RWPE1 (cell line): ENCODE measurements around the gene CACFD1.

Experiments used
- CTCF ChIA-PET: fragments of 350-600 bp; sonication (Branson Sonifier 250); formaldehyde crosslinking; extraction: SDS; loops from one replicate; lab custom pipeline; 2021; lab: Yijun Ruan, JAX
- POLR2A ChIA-PET: fragments of 400-600 bp; formaldehyde crosslinking; extraction: SDS; loops from one replicate; lab custom pipeline; 2020; ENCODE audit warnings: antibody characterized with exemption; ENCODE audit not compliant: low non-redundant PET; lab: Yijun Ruan, JAX
- DNase-seq: peaks from one replicate; pipeline ENCODE4 v3.0.0; 2012; ENCODE audit warnings: low spot score
- H3K27ac ChIP-seq: fragments of 450-650 bp; 2 replicates; pipeline ENCODE4 v1.5.1; 2017
- TF ChIP-seq, protein P1 (sequence below): fragments of 450-650 bp; conservative IDR thresholded peaks from 2 replicates; pipeline ENCODE4 v1.5.1; 2017; ENCODE audit warnings: low read depth, mild to moderate bottlenecking

The CACFD1 gene

DNA sequence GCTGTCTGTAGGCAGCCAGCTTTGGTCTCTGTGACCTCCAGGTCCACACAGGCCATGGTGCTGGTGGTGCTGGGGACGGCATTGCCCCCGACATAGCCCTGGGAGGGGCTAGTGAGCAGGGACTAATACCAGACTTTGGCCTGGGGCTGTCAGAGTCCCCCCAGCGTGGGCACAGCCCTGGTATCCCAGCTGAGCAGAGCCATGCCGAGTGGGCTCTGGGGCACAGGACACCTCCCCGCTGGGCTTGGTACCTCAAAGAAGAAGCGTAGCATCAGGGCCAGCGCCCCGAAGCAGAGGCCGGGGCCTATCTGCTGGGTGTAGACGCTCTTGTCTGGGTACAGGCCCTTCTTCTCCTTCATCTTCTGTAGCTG is 55.4 kb downstream of the CACFD1 start:
- DNase-seq: no peak
- TF ChIP-seq, protein P1, sequence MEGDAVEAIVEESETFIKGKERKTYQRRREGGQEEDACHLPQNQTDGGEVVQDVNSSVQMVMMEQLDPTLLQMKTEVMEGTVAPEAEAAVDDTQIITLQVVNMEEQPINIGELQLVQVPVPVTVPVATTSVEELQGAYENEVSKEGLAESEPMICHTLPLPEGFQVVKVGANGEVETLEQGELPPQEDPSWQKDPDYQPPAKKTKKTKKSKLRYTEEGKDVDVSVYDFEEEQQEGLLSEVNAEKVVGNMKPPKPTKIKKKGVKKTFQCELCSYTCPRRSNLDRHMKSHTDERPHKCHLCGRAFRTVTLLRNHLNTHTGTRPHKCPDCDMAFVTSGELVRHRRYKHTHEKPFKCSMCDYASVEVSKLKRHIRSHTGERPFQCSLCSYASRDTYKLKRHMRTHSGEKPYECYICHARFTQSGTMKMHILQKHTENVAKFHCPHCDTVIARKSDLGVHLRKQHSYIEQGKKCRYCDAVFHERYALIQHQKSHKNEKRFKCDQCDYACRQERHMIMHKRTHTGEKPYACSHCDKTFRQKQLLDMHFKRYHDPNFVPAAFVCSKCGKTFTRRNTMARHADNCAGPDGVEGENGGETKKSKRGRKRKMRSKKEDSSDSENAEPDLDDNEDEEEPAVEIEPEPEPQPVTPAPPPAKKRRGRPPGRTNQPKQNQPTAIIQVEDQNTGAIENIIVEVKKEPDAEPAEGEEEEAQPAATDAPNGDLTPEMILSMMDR: no peak
- ChIA-PET POLR2A (no interaction called here), CTCF (interaction anchor here (0.6 kb wide), 1 partner anchor 46 kb away, joined by 3 read pairs; no protein-coding TSS in a partner anchor)
- H3K27ac ChIP-seq: peak overlapping the region; percentile 54; the same call in 1 of the 2 replicates

DNA sequence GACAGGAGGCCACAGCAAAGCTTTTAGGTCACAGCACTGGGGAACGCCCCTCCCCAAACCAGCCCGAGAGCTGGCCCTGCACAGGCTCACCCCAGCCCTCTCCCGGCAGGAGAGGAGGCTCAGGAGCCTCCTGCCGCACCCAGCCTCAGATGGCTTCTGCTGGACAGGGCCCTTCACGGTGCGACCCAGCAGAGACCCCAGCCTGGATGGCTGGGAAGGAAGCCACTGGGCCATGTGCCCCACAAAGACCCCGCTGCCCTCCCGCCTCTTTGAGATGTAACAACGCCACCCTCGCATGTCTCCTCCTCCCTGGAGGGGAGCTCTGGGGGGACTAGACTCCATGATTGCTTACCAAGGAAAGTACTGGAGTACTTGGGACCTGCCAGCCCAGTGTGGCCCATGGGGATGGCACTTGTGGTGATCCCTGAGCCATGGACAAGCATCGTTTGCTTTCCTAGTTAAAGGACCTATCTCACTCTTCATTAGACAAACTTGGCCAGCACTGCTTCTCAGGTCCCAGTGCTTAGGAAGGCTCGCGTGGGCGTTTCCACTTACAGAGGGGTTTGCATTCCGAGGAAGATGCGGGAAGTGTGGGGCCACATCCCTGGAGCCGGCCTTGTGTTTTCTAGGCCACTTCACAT is 56.0 kb downstream of the CACFD1 start:
- CTCF ChIA-PET: interaction anchor here (0.6 kb wide), 1 partner anchor 46 kb away, joined by 3 read pairs; no protein-coding TSS in a partner anchor
- TF ChIP-seq, protein P1: no peak
- POLR2A ChIA-PET: no interaction called here
- DNase-seq: no peak
- no peak overlapping the region for H3K27ac ChIP-seq

DNA sequence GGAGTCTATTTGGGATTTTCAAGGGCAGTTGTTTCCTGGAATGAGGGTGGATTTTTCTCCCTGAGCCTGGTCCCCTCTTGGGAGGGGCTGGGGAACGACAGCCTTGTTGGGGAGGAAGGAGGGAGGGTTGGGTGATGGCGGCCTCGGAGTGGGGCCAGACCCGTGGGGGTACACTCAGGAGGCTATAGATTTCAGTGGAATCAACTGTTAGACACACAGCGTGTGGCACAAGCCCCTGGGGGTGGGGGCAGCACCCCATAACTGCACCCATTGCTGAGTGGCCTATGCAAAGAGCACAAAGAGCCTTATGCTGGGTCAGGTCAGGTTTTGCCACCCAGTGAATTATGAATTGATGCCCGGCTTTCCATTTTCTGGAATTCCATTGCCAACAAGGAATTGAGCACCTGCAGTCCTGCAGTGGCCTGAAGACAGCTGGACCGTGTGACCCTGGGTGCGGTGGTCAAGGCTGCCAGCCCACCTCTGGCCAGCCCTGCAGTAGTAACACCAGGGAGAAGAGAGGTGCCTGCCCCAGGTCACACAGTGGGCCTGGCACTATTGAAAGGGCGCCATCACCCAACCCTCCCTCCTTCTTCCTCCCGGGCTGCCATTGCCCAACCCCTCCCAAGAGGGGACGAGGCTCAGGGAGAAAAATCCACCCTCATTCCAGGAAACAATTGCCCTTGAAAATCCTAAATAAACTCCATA is 56.6 kb downstream of the CACFD1 start:
- no peak for DNase-seq
- TF ChIP-seq, protein P1: no peak
- POLR2A ChIA-PET: no interaction called here
- H3K27ac ChIP-seq: no peak overlapping the region
- CTCF ChIA-PET: no interaction called here

DNA sequence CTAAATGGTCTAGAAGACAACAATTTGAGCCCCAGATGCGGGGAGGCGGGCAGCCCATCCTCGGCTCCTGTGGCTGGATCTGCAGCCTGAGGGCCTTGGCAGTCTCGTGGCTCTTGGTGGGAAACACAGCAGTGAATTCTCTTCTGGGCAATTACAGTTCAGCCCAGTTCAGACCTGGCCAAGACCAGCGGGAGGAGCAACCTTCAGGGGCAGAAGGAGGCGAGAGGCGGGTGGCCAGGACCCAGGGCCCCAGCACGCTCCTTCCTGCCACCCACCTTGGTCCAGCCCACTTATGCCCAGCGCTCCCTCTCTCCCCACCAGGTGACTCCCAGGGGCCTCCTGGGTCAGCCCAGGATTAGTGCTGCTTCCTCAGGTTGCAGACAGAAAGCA is 57.2 kb downstream of the CACFD1 start:
- TF ChIP-seq, protein P1: no peak
- ChIA-PET CTCF (interaction anchor here (0.7 kb wide), 2 partner anchors 51 to 172 kb away, joined by 4 read pairs; no protein-coding TSS in a partner anchor), POLR2A (interaction anchor here (0.7 kb wide), 1 partner anchor 1732 kb away, joined by 6 read pairs; no protein-coding TSS in a partner anchor)
- H3K27ac ChIP-seq: no peak overlapping the region
- DNase-seq: no peak

GRCh38 chr9:133517711-133518110 is 57.9 kb downstream of the CACFD1 start:
- no peak overlapping the region for H3K27ac ChIP-seq
- TF ChIP-seq, protein P1: no peak
- DNase-seq: no peak
- CTCF ChIA-PET: interaction anchor here (0.7 kb wide), 2 partner anchors 51 to 171 kb away, joined by 4 read pairs; no protein-coding TSS in a partner anchor
- POLR2A ChIA-PET: interaction anchor here (0.7 kb wide), 1 partner anchor 1732 kb away, joined by 6 read pairs; no protein-coding TSS in a partner anchor

- no peak for DNase-seq
- ChIA-PET CTCF (no interaction called here), POLR2A (no interaction called here)
- TF ChIP-seq, protein P1: no peak
- H3K27ac ChIP-seq: no peak overlapping the region
Measured at GRCh38 chr9:133518200-133518599, 58.4 kb downstream of the CACFD1 start.
